ENCODE data around the gene KRT26. TPM values are rescaled to one million over a fixed set of nuclear protein-coding genes. Genes with fewer than 3 reads are reported as not detected.
"Not testable (repeated sequence)": the region's sequence is repeated elsewhere in the genome, so short reads cannot be mapped to it uniquely, and the experiment has no call there.

KRT26 gene
- total and polyA plus RNA-seq, 2 of the 4 experiments (the other 2 are of a cell fraction): not detected

GRCh38 chr17:40815381-40815780, 43.4 kb upstream of the KRT26 start:
- Histone ChIP-seq H2AK5ac (ENCODE audit: low read depth, low read length) (peak overlapping the region; percentile 31; the same call in 1 of the 2 replicates), H3K27ac (ENCODE audit: insufficient read depth, low read length) (no peak overlapping the region), H4K91ac (ENCODE audit: insufficient read depth, low read depth, low read length) (no peak overlapping the region), H2AK9ac (replicated peaks; ENCODE audit: low read depth, low read length, poor library complexity) (no peak overlapping the region), H4K8ac (ENCODE audit: low read depth in 2 of 2, low read length in 2 of 2) (no peak overlapping the region), H2BK15ac (ENCODE audit: low read depth, low read length) (no peak overlapping the region), H3K4me3 (ENCODE audit: insufficient read depth, low read depth, low read length) (no peak overlapping the region), H3K14ac (replicated peaks; ENCODE audit: low read depth, low read length) (no peak overlapping the region), H2BK5ac (ENCODE audit: low read depth, low read length, poor library complexity, severe bottlenecking) (no peak overlapping the region), H3K4me1 (ENCODE audit: control insufficient read depth, insufficient read depth, low read length) (peaks cover 1% of the 10 kb centered on the region; the same call in 1 of the 2 replicates), H3K79me1 (ENCODE audit: low read depth in 1 of 2, low read length in 2 of 2) (peaks cover 25 to 26% of the 10 kb centered on the region in 2 experiments), H3K9ac (ENCODE audit: low read depth, low read length) (no peak overlapping the region), H3K4ac (ENCODE audit: low read depth, low read length) (no peak overlapping the region), H3K23ac (ENCODE audit: low read depth, low read length) (no peak overlapping the region), H4K5ac (ENCODE audit: low read depth, low read length) (no peak overlapping the region), H2AFZ (replicated peaks; ENCODE audit: low read length, poor library complexity) (no peak overlapping the region), H3K4me2 (ENCODE audit: low read depth, low read length) (no peak overlapping the region), H3K56ac (ENCODE audit: extremely low read depth, insufficient read depth, low read length) (no peak overlapping the region), H2BK20ac (ENCODE audit: low read depth, low read length) (no peak overlapping the region), H3K27me3 (ENCODE audit: control insufficient read depth, insufficient read depth, low read length) (no peaks in the 10 kb centered on the region), H4K20me1 (ENCODE audit: insufficient read depth, low read length) (no peaks in the 10 kb centered on the region), H3K9me1 (ENCODE audit: insufficient read depth, low read length) (no peaks in the 10 kb centered on the region; the same call in 1 of the 2 replicates), H3K18ac (ENCODE audit: low read depth, low read length) (no peak overlapping the region), H3K36me3 (ENCODE audit: control insufficient read depth, insufficient read depth, low read length) (peaks cover 9% of the 10 kb centered on the region), H3K9me3 (ENCODE audit: control insufficient read depth, insufficient read depth, low read length) (no peaks in the 10 kb centered on the region), H2BK120ac (ENCODE audit: low read depth, low read length) (no peak overlapping the region)
- dilution Hi-C loops (cut with HindIII; ENCODE audit: low sequenced_read_pairs, unreplicated experiment) (no loop called here), in situ Hi-C loops (cut with MboI; ENCODE audit: low sequenced_read_pairs) (no loop called here), intact Hi-C loops (cut with micrococcal nuclease) (no loop called here)
- ATAC-seq (ENCODE audit: low read depth) (no peak), DNase-seq (no peak)
- CTCF ChIA-PET: no interaction called here
- no TSS peak for BruUV-seq (replicated peaks)
- no CpG with 5 or more reads among the region's 1 CpG for WGBS, 2 experiments (ENCODE audit: extremely low coverage in 2 of 2, insufficient read length in 1 of 2)
- POLR2A ChIA-PET (ENCODE audit: unreplicated experiment): no interaction called here
- TF ChIP-seq POLR2A (IDR thresholded peaks at IDR 0.05; ENCODE audit: low read depth, low read length) (no peak), RCOR1 (IDR thresholded peaks at IDR 0.05; ENCODE audit: insufficient replicate concordance, low read length) (no peak)

GRCh38 chr17:40814657-40815056, 42.7 kb upstream of the KRT26 start:
- POLR2A ChIA-PET (ENCODE audit: unreplicated experiment); ATAC-seq (ENCODE audit: low read depth): not testable (repeated sequence)
- CTCF ChIA-PET: interaction anchor here (0.6 kb wide), 1 partner anchor 12 kb away, joined by 3 read pairs; no protein-coding TSS in a partner anchor

More at GRCh38 chr17:40814657-40815056, 42.7 kb upstream of the KRT26 start:
- H3K4me1 ChIP-seq (ENCODE audit: control insufficient read depth, insufficient read depth, low read length); H2AFZ ChIP-seq (replicated peaks; ENCODE audit: low read length, poor library complexity); H3K4me2 ChIP-seq (ENCODE audit: low read depth, low read length); H2AK5ac ChIP-seq (ENCODE audit: low read depth, low read length); H2AK9ac ChIP-seq (replicated peaks; ENCODE audit: low read depth, low read length, poor library complexity); H4K8ac ChIP-seq (ENCODE audit: low read depth in 2 of 2, low read length in 2 of 2); H3K27me3 ChIP-seq (ENCODE audit: control insufficient read depth, insufficient read depth, low read length); H3K9me1 ChIP-seq (ENCODE audit: insufficient read depth, low read length); H3K56ac ChIP-seq (ENCODE audit: extremely low read depth, insufficient read depth, low read length); H3K14ac ChIP-seq (replicated peaks; ENCODE audit: low read depth, low read length); intact Hi-C loops (cut with micrococcal nuclease); H3K9me3 ChIP-seq (ENCODE audit: control insufficient read depth, insufficient read depth, low read length); H3K23ac ChIP-seq (ENCODE audit: low read depth, low read length); H2BK20ac ChIP-seq (ENCODE audit: low read depth, low read length); H3K9ac ChIP-seq (ENCODE audit: low read depth, low read length); BruUV-seq (replicated peaks); H2BK5ac ChIP-seq (ENCODE audit: low read depth, low read length, poor library complexity, severe bottlenecking); H3K36me3 ChIP-seq (ENCODE audit: control insufficient read depth, insufficient read depth, low read length); H3K4ac ChIP-seq (ENCODE audit: low read depth, low read length); H3K27ac ChIP-seq (ENCODE audit: insufficient read depth, low read length); H4K5ac ChIP-seq (ENCODE audit: low read depth, low read length); in situ Hi-C loops (cut with MboI; ENCODE audit: low sequenced_read_pairs); H2BK120ac ChIP-seq (ENCODE audit: low read depth, low read length); dilution Hi-C loops (cut with HindIII; ENCODE audit: low sequenced_read_pairs, unreplicated experiment); DNase-seq; H4K91ac ChIP-seq (ENCODE audit: insufficient read depth, low read depth, low read length); H4K20me1 ChIP-seq (ENCODE audit: insufficient read depth, low read length); H2BK15ac ChIP-seq (ENCODE audit: low read depth, low read length); H3K18ac ChIP-seq (ENCODE audit: low read depth, low read length); H3K4me3 ChIP-seq (ENCODE audit: insufficient read depth, low read depth, low read length): not testable (repeated sequence)
- H3K79me1 ChIP-seq (ENCODE audit: low read depth in 1 of 2, low read length in 2 of 2): peaks cover 18 to 19% of the 10 kb centered on the region in 2 experiments
- no CpG with 5 or more reads among the region's 3 CpGs for WGBS, 2 experiments (ENCODE audit: extremely low coverage in 2 of 2, insufficient read length in 1 of 2)
